ENCODE results near the gene ZDHHC20. TPM values are rescaled to one million over a fixed set of nuclear protein-coding genes. Genes with fewer than 3 reads are reported as not detected.

ZDHHC20 gene
- total and polyA plus RNA-seq, 10 of the 15 experiments (the other 5 are each of a cell fraction or from before 2014, with no cell fraction given) = 8.6 to 57.8 (median 41.7) TPM

DNA sequence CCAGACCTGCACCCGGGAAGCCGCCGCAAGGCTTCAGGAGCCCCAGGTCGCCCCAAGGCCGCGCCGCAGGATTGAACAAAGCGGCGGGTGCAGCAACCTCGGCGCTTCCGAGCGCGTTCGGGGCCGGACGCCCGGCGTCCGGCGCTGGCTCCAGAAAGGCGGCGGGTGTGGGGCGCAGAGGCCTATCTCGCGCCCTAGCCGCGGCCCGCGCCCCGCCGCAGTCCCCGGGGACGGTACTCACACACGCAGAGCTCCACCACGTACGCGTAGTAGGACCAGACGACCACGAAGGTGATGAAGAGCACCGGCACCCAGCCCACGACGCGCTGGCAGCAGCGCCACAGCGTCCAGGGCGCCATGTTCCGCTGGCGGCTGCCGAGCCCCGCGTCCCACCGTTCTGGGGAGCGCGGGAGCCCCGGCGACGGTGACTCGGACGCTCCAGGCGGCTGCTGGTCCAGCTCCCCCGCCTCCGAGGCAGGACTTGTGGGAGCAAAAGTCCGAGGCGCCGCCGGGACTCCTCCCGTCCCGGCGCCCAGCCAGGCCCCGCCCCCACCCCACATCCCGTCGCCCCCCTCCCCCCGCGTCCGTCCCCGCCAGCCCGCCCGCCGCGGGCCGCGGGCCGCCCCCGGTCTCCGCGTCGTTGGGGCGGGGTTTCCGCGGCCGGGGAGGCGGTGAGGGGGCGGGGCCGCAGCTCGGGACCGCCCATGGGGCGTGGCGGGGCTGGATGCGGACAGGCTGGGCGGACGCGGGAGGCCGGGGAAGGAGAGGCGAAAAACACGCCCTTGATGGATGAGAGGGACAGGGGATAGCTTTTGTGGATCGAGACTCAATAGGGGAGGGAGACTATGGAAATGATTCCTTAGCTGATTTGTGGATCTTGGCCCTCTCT is at the start of gene ZDHHC20 (continued):
- TF ChIP-seq SMC3 (IDR thresholded peaks at IDR 0.05; ENCODE audit: borderline replicate concordance, low read length) (no peak), POLR2AphosphoS5 (IDR thresholded peaks at IDR 0.05; ENCODE audit: low read length) (peak; percentile 75), EED (IDR thresholded peaks at IDR 0.05; ENCODE audit: low read depth) (peak; percentile 22; the same call in 1 of the 2 replicates), RFX5 (IDR thresholded peaks at IDR 0.05; ENCODE audit: low read depth, low read length) (no peak), SPI1 (IDR thresholded peaks at IDR 0.05; ENCODE audit: borderline replicate concordance, insufficient read depth, low read depth, low read length) (no peak), PML (IDR thresholded peaks at IDR 0.05; ENCODE audit: low read length) (0 out of 2 replicates have a peak, but pooled peaks have one; percentile 41), NFXL1 (IDR thresholded peaks at IDR 0.05; ENCODE audit: borderline replicate concordance) (no peak), CBX5 (IDR thresholded peaks at IDR 0.05; ENCODE audit: low read depth) (peak; percentile 61; the same call in 1 of the 2 replicates), RUNX3 (IDR thresholded peaks at IDR 0.05; ENCODE audit: low read length) (peak; percentile 43), NR2C2 (IDR thresholded peaks at IDR 0.05; ENCODE audit: borderline replicate concordance, control insufficient read depth, insufficient read length, low read depth) (no peak), IRF4 (IDR thresholded peaks at IDR 0.05; ENCODE audit: low read depth, low read length) (no peak), DPF2 (IDR thresholded peaks at IDR 0.05) (peak; percentile 97), IKZF2 (IDR thresholded peaks at IDR 0.05) (no peak), FOS (IDR thresholded peaks at IDR 0.05; ENCODE audit: borderline replicate concordance, extremely low read depth, insufficient read length) (no peak), CBFB (IDR thresholded peaks at IDR 0.05; ENCODE audit: low read depth) (no peak)
- TF ChIP-seq, protein P1, sequence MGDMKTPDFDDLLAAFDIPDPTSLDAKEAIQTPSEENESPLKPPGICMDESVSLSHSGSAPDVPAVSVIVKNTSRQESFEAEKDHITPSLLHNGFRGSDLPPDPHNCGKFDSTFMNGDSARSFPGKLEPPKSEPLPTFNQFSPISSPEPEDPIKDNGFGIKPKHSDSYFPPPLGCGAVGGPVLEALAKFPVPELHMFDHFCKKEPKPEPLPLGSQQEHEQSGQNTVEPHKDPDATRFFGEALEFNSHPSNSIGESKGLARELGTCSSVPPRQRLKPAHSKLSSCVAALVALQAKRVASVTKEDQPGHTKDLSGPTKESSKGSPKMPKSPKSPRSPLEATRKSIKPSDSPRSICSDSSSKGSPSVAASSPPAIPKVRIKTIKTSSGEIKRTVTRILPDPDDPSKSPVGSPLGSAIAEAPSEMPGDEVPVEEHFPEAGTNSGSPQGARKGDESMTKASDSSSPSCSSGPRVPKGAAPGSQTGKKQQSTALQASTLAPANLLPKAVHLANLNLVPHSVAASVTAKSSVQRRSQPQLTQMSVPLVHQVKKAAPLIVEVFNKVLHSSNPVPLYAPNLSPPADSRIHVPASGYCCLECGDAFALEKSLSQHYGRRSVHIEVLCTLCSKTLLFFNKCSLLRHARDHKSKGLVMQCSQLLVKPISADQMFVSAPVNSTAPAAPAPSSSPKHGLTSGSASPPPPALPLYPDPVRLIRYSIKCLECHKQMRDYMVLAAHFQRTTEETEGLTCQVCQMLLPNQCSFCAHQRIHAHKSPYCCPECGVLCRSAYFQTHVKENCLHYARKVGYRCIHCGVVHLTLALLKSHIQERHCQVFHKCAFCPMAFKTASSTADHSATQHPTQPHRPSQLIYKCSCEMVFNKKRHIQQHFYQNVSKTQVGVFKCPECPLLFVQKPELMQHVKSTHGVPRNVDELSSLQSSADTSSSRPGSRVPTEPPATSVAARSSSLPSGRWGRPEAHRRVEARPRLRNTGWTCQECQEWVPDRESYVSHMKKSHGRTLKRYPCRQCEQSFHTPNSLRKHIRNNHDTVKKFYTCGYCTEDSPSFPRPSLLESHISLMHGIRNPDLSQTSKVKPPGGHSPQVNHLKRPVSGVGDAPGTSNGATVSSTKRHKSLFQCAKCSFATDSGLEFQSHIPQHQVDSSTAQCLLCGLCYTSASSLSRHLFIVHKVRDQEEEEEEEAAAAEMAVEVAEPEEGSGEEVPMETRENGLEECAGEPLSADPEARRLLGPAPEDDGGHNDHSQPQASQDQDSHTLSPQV (IDR thresholded peaks at IDR 0.05) = no peak
- TF ChIP-seq, protein P2, sequence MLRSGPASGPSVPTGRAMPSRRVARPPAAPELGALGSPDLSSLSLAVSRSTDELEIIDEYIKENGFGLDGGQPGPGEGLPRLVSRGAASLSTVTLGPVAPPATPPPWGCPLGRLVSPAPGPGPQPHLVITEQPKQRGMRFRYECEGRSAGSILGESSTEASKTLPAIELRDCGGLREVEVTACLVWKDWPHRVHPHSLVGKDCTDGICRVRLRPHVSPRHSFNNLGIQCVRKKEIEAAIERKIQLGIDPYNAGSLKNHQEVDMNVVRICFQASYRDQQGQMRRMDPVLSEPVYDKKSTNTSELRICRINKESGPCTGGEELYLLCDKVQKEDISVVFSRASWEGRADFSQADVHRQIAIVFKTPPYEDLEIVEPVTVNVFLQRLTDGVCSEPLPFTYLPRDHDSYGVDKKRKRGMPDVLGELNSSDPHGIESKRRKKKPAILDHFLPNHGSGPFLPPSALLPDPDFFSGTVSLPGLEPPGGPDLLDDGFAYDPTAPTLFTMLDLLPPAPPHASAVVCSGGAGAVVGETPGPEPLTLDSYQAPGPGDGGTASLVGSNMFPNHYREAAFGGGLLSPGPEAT (IDR thresholded peaks at IDR 0.05; ENCODE audit: low read depth) = no peak
- TF ChIP-seq, protein P3, sequence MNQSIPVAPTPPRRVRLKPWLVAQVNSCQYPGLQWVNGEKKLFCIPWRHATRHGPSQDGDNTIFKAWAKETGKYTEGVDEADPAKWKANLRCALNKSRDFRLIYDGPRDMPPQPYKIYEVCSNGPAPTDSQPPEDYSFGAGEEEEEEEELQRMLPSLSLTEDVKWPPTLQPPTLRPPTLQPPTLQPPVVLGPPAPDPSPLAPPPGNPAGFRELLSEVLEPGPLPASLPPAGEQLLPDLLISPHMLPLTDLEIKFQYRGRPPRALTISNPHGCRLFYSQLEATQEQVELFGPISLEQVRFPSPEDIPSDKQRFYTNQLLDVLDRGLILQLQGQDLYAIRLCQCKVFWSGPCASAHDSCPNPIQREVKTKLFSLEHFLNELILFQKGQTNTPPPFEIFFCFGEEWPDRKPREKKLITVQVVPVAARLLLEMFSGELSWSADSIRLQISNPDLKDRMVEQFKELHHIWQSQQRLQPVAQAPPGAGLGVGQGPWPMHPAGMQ (IDR thresholded peaks at IDR 0.05; ENCODE audit: borderline replicate concordance) = no peak
- TF ChIP-seq, protein P4, sequence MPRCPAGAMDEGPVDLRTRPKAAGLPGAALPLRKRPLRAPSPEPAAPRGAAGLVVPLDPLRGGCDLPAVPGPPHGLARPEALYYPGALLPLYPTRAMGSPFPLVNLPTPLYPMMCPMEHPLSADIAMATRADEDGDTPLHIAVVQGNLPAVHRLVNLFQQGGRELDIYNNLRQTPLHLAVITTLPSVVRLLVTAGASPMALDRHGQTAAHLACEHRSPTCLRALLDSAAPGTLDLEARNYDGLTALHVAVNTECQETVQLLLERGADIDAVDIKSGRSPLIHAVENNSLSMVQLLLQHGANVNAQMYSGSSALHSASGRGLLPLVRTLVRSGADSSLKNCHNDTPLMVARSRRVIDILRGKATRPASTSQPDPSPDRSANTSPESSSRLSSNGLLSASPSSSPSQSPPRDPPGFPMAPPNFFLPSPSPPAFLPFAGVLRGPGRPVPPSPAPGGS (IDR thresholded peaks at IDR 0.05; ENCODE audit: borderline replicate concordance, insufficient read depth, low read depth, low read length, poor library complexity, severe bottlenecking) = no peak
- TF ChIP-seq, protein P5, sequence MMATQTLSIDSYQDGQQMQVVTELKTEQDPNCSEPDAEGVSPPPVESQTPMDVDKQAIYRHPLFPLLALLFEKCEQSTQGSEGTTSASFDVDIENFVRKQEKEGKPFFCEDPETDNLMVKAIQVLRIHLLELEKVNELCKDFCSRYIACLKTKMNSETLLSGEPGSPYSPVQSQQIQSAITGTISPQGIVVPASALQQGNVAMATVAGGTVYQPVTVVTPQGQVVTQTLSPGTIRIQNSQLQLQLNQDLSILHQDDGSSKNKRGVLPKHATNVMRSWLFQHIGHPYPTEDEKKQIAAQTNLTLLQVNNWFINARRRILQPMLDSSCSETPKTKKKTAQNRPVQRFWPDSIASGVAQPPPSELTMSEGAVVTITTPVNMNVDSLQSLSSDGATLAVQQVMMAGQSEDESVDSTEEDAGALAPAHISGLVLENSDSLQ (IDR thresholded peaks at IDR 0.05) = no peak
